ENCODE results near the gene SLC4A1. TPM values are rescaled to one million over a fixed set of nuclear protein-coding genes. Genes with fewer than 3 reads are reported as not detected.
A peak's percentile ranks its signal among the peaks of the same experiment; 100 is the strongest.

SLC4A1 gene
- polyA plus RNA-seq, 4 donors: 7.6 to 60.4 (median 9.5) TPM

DNA sequence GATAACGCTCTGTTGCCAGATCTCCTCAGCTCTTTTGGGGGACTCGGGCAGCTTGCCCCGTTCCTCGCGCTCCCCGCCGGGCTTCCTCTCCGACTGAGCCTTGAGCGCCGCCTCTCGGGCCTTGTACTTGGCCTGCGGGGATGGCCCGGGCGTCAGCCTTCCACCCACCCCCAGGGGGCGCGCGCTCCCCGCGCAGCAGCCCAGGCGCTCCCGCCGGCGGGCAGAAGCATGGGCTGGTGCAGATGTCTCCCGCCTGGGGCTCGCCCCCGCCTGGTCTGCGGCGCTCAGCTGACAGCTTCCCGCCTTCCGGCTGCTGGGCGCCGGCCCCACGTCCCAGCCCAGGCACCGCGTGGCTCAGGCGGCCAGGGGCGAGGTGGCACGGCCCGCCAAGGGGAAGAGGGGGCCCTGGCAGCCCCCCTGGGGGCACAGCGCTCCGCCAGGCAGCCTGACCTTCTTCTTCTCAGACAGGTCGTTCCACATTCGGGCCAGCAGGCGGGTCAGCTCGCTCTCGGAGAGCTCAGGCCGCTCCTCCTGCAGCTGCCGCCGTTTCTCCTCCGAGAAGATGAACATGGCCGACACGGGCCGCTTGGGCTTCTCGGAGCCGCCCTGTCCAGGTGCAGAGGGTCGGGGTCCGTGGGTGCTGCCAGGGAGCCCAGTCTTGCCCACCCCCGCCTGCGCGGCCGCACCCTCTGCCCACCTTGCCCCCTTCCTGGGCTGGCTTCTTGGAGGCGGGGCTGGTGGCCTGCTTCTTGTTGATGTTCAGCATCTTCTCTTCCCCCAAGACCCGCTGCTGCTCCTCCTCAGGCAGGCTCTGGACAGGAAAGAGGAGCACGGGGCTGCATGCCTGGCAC lies 57.4 kb downstream of the SLC4A1 start:
- DNase-seq (ENCODE audit: low read depth in 4 of 4, low spot score in 3 of 4): no peak

DNA sequence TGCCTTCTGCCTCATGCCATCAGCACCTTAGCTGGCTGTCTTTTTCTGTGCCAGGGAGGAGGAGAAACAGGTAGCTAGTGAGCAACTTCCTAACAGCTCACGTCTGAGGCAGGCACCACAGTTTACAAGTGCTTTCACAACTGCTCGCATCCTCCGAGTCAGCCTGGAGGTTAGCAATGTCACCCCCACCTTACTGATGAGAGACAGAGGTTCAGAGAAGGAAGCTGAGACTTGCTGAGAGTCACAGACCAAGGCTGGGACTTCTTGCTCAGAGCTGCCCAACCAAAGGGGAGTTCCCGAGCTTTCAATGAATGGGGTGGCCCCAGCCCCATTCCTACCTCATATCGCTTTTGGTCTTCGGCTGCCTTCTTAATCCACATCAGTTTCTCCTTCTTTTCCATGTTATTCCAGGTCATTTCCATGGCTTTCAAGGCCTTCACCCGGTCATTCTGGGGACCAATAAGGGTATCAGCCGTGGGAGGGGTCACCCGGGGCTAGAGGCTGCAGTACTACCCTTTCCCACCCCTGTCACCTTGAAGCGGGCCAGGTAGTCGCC lies 58.1 kb downstream of the SLC4A1 start:
- no peak for DNase-seq (ENCODE audit: low read depth in 4 of 4, low spot score in 3 of 4)

GRCh38 chr17:44207743-44208142 lies 60.2 kb downstream of the SLC4A1 start:
- no peak for DNase-seq (ENCODE audit: low read depth in 4 of 4, low spot score in 3 of 4)

- DNase-seq (ENCODE audit: low read depth in 4 of 4, low spot score in 3 of 4): no peak
Observed at GRCh38 chr17:44207319-44207718, 60.6 kb downstream of the SLC4A1 start.

DNA sequence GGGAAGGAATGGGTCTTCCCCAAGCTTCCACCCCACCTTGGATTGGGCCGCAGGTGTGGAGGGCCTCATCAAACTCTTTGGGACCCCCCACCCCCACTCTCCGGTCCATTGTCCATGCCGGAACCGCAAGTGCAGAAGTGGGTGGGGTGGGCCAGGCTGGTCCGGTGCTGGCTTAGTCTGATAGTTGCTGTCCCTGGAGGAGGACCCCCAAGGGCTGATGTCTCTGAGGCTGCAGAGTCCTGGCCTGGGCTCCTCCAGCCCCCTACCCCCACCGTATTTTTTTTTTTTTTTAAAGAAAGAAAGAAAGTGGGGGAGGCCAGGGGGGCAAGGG lies 61.1 kb downstream of the SLC4A1 start:
- no peak for DNase-seq (ENCODE audit: low read depth in 4 of 4, low spot score in 3 of 4)

DNA sequence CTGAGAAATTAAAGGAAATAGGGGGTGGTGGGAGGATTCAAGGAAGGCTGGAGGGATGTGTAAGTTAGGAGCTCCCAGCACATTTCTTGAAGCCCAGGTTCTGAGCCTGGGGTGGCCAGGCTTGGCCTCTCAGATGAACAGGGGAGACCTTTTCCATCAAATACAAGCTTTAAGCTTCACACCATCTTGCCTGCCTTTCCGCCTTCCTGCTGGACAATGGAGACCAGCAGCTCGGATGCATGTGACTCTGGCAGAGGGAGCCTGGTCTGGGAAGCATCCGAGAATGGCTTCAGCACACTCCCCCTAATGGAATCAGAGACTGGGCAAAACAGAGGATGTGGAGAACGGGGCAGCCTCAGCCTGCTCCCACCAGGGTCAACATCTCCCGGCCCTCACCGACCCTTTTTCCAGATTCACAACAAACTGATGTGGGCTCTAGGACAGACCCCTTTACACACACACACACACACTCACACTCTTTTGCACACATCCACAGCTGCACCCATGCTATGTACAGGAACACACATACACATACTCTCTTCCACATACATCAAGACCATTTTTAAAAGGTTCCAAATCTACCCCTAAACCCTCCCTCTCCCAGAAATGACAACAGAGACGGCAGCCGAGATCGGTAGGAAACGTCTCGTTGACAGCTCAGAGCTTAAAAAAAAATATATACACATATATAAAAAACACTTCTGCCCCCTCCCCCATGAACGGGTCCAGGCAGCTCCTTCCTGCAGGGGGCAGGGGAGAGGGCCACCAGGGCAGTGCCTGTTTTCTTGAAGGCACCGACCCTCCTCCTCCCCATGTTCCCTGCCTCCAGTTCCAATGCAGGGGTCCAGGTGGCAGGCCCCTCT lies 61.7 kb downstream of the SLC4A1 start:
- no peak for DNase-seq (ENCODE audit: low read depth in 4 of 4, low spot score in 3 of 4)

GRCh38 chr17:44204441-44204882 lies 63.5 kb downstream of the SLC4A1 start:
- DNase-seq (ENCODE audit: low read depth in 4 of 4, low spot score in 3 of 4): no peak

- no peak for DNase-seq (ENCODE audit: low read depth in 4 of 4, low spot score in 3 of 4)
Observed at GRCh38 chr17:44203731-44204440, 64.0 kb downstream of the SLC4A1 start.

- no peak for DNase-seq (ENCODE audit: low read depth in 4 of 4, low spot score in 3 of 4)
Observed at GRCh38 chr17:44202756-44203155, 65.2 kb downstream of the SLC4A1 start.

DNA sequence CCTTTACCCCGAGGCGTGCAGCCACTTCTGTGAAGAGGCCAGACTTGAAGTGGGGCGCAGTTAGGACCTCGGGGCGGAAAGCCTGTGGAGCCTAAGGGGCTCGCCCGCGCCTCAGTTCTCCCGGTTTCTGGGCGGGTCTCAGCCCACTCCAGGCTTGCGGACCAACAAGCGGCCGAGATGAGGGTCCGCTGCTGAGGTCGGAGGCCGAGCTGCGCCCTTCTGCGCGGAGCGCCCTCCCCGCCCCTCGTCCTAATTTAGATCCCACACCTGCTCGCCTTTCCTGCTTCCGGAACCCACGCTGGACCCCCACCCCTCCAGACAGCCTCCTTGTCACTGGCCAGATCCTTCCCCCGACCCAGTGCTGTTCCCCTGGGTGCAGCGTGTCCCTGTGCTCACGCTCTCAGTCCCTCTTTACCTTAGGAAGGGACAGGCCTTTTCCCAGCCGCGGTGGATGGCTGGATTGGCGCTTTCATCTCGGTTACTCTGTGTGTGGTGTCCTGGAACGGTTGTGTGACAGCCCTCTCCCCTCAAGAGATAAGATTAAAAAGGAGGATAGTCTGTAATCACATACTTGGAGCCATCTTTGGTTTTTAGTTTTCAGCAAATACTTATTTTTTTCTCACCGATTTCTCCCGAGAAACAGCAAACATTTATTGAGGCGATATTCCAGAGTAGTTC lies 67.3 kb downstream of the SLC4A1 start:
- DNase-seq (ENCODE audit: low read depth in 4 of 4, low spot score in 3 of 4): no peak

DNA sequence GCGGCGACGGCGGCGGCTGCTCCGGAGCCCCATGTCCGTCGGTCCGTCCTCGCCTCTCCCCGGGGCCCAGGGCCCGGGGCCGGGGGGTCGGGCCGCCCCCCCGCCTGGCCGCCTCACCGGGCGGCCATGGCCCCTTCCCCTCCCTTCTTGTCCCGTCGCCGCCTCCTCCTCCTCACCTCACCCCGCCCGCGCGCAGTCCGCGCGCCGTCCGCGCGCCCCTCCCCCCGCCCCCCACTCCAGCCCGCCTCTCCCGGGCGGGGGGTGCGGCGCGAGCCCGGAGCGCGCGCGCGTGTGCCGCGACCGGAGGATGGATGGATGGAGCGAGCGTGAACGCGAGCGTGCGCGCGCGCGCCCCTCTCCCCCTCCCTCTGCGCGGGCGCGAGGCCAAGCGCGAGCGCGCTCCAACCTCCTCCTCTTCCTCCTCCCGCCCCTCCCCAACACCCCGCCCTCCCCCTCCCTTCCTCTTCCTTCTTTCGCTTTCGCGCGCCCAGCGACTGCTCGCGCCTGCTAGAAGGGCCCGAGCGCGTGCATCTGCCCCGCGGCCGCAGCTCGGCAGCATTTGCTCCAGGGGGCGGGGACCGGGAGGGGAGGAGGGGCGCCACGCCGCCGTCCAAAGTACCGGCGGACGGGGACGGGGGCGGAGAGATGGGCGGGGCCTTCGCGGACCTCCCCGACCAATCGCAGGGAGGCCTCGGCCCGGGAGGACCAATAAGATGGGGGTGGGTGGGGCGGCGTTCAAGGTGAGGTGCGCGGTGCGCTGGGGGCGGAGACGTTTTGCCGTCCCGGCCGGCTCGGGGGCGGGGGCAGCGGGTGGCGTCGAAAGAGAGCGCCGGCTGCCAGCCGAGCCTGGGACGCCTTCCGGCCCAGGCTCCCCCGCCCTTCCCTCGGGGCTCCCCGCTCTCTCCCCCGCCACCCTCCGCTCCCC lies 68.1 kb downstream of the SLC4A1 start, which contains the start of gene ATXN7L3:
Gene ATXN7L3, minus strand, starts transcription at position 332 of the 925 bp plus-strand sequence. CDS start 1,814 bp downstream, outside the sequence.
- peak; percentile 92 to 95 (median 95) for DNase-seq (ENCODE audit: low read depth in 4 of 4, low spot score in 3 of 4)

GRCh38 chr17:44198721-44199552 lies 69.0 kb downstream of the SLC4A1 start:
- peak in 1 of 4 donors; percentile 50 for DNase-seq (ENCODE audit: low read depth in 4 of 4, low spot score in 3 of 4)

Other genes starting within 250 kb of the SLC4A1 start
- 10 to 100 TPM; 34.2 to 48.7 (median 41.2) TPM for gene LSM12, start 201.5 kb downstream of the SLC4A1 start, polyA plus RNA-seq (ENCODE audit: insufficient read length in 4 of 4)
- gene G6PC3, start 197.4 kb downstream of the SLC4A1 start, polyA plus RNA-seq (ENCODE audit: insufficient read length in 4 of 4): 10 to 100 TPM; 59.9 to 91.7 (median 73.9) TPM
- gene HDAC5, start 144.5 kb downstream of the SLC4A1 start, polyA plus RNA-seq (ENCODE audit: insufficient read length in 4 of 4): 10 to 100 TPM; 42.3 to 54.2 (median 47.3) TPM
- 1 to 10 TPM; 4.1 to 5.3 (median 4.6) TPM for gene HROB, start 126.2 kb downstream of the SLC4A1 start, polyA plus RNA-seq (ENCODE audit: insufficient read length in 4 of 4)
- 1 to 10 TPM; 1.1 to 4.0 (median 2.1) TPM for gene ASB16, start 97.4 kb downstream of the SLC4A1 start, polyA plus RNA-seq (ENCODE audit: insufficient read length in 4 of 4)
- 10 to 100 TPM; 40.0 to 54.2 (median 42.8) TPM for gene TMUB2, start 81.2 kb downstream of the SLC4A1 start, polyA plus RNA-seq (ENCODE audit: insufficient read length in 4 of 4)
- 10 to 100 TPM; 54.6 to 71.1 (median 68.9) TPM for gene ATXN7L3, start 68.3 kb downstream of the SLC4A1 start, polyA plus RNA-seq (ENCODE audit: insufficient read length in 4 of 4)
- gene UBTF, start 48.5 kb downstream of the SLC4A1 start, polyA plus RNA-seq (ENCODE audit: insufficient read length in 4 of 4): 100 to 1,000 TPM; 121 to 137 (median 129) TPM
- 10 to 100 TPM in 1 of 4 donors, 1 to 10 TPM in 3; 1.5 to 12.2 (median 2.0) TPM for gene RUNDC3A, start 40.5 kb upstream of the SLC4A1 start, polyA plus RNA-seq (ENCODE audit: insufficient read length in 4 of 4)
- gene SLC25A39, start 56.7 kb upstream of the SLC4A1 start, polyA plus RNA-seq (ENCODE audit: insufficient read length in 4 of 4): 100 to 1,000 TPM in 2 of 4 donors, 10 to 100 TPM in 2; 80.2 to 123 (median 106) TPM
- 100 to 1,000 TPM; 208 to 298 (median 242) TPM for gene GRN, start 77.2 kb upstream of the SLC4A1 start, polyA plus RNA-seq (ENCODE audit: insufficient read length in 4 of 4)
- 10 to 100 TPM; 31.5 to 67.0 (median 43.9) TPM for gene FAM171A2, start 95.7 kb upstream of the SLC4A1 start, polyA plus RNA-seq (ENCODE audit: insufficient read length in 4 of 4)
- gene ITGA2B, start 121.5 kb upstream of the SLC4A1 start, polyA plus RNA-seq (ENCODE audit: insufficient read length in 4 of 4): 1 to 10 TPM; 4.3 to 10.0 (median 6.2) TPM
- 10 to 100 TPM; 43.4 to 53.8 (median 47.0) TPM for gene GPATCH8, start 235.3 kb upstream of the SLC4A1 start, polyA plus RNA-seq (ENCODE audit: insufficient read length in 4 of 4)

All from left renal pelvis (tissue), 4 donors.